RWPE2 (cell line): ENCODE measurements around the gene RNU6-8.
A peak's percentile ranks its signal among the peaks of the same experiment; 100 is the strongest.

Source experiments
- ATAC-seq: fragments of 200-7000 bp; cut with Tn5 transposase; 3 replicates; pipeline ENCODE4 v1.9.1; 2021; ENCODE audit warnings: low read depth
- DNase-seq: peaks from one replicate; pipeline ENCODE4 v3.0.0-alpha.2; 2020; ENCODE audit warnings: low spot score
- H3K27ac ChIP-seq: fragments of 450-650 bp; 2 replicates; pipeline ENCODE4 v1.5.1; 2017; ENCODE audit warnings: mild to moderate bottlenecking; ENCODE audit not compliant: poor library complexity, severe bottlenecking
- H3K27me3 ChIP-seq: fragments of 250-450 bp; sonication (Bioruptor Pico); 2 replicates; pipeline ENCODE4 v1.5.1; 2021; ENCODE audit warnings: mild to moderate bottlenecking, moderate library complexity; ENCODE audit not compliant: insufficient read depth, poor library complexity, severe bottlenecking
- H3K36me3 ChIP-seq: fragments of 250-450 bp; sonication (Bioruptor Pico); 2 replicates; pipeline ENCODE4 v1.5.1; 2020; ENCODE audit warnings: low read depth, mild to moderate bottlenecking, moderate library complexity
- H3K4me1 ChIP-seq: fragments of 250-450 bp; sonication (Bioruptor Pico); 2 replicates; pipeline ENCODE4 v1.5.1; 2021; ENCODE audit warnings: mild to moderate bottlenecking, moderate library complexity; ENCODE audit not compliant: insufficient read depth, poor library complexity, severe bottlenecking
- H3K4me3 ChIP-seq: fragments of 250-450 bp; sonication (Bioruptor Pico); 2 replicates; pipeline ENCODE4 v1.5.1; 2021; ENCODE audit warnings: mild to moderate bottlenecking, moderate library complexity; ENCODE audit not compliant: severe bottlenecking
- H3K9me3 ChIP-seq: fragments of 250-450 bp; sonication (Bioruptor Pico); 2 replicates; pipeline ENCODE4 v1.5.1; 2021; ENCODE audit warnings: mild to moderate bottlenecking, moderate library complexity; ENCODE audit not compliant: severe bottlenecking
- CTCF ChIP-seq: fragments of 450-650 bp; IDR thresholded peaks from one replicate; pipeline ENCODE4 v1.5.1; 2017; ENCODE audit warnings: mild to moderate bottlenecking, moderate library complexity; ENCODE audit not compliant: poor library complexity, severe bottlenecking

RNU6-8 gene

GRCh38 chr14:32202998-32203882 lies at the start of gene RNU6-8:
TSS of gene RNU6-8 (minus strand) at chr14:32203269.
- Histone ChIP-seq H3K27me3 (no peaks in the 10 kb centered on the region), H3K4me1 (peaks cover 6% of the 10 kb centered on the region), H3K9me3 (no peaks in the 10 kb centered on the region), H3K4me3 (peak within 1 kb of the TSS; percentile 70), H3K27ac (peak within 1 kb of the TSS; percentile 53), H3K36me3 (no peaks in the 10 kb centered on the region)
- ATAC-seq (peak; percentile 73), DNase-seq (peak; percentile 93)
- no peak for TF ChIP-seq CTCF

- H3K36me3 ChIP-seq = no peaks in the 10 kb centered on the region
- peaks cover 5% of the 10 kb centered on the region for H3K4me1 ChIP-seq
- no peak overlapping the region for H3K4me3 ChIP-seq
- H3K27me3 ChIP-seq = no peaks in the 10 kb centered on the region
- ATAC-seq (peak; percentile 85), DNase-seq (no peak)
- H3K27ac ChIP-seq = no peak overlapping the region
- TF ChIP-seq CTCF = peak; percentile 98
- no peaks in the 10 kb centered on the region for H3K9me3 ChIP-seq
Observed at GRCh38 chr14:32252030-32252670, 49.1 kb upstream of the RNU6-8 start.

- TF ChIP-seq CTCF = no peak
Observed at GRCh38 chr14:32251530-32251929, 48.5 kb upstream of the RNU6-8 start.

GRCh38 chr14:32250681-32251080 lies 47.6 kb upstream of the RNU6-8 start:
- no peaks in the 10 kb centered on the region for H3K36me3 ChIP-seq
- no peaks in the 10 kb centered on the region for H3K27me3 ChIP-seq
- TF ChIP-seq CTCF = no peak
- no peaks in the 10 kb centered on the region for H3K9me3 ChIP-seq
- ATAC-seq = no peak
- H3K27ac ChIP-seq = no peak overlapping the region
- DNase-seq = no peak
- H3K4me1 ChIP-seq = peaks cover 3% of the 10 kb centered on the region
- H3K4me3 ChIP-seq = no peak overlapping the region

More at GRCh38 chr14:32251530-32251929, 48.5 kb upstream of the RNU6-8 start:
- DNase-seq (no peak), ATAC-seq (no peak)
- Histone ChIP-seq H3K4me3 (no peak overlapping the region), H3K4me1 (peaks cover 3% of the 10 kb centered on the region), H3K27me3 (no peaks in the 10 kb centered on the region), H3K9me3 (no peaks in the 10 kb centered on the region), H3K36me3 (no peaks in the 10 kb centered on the region), H3K27ac (no peak overlapping the region)
